Left lung (tissue), 10 donors: ENCODE data around the gene MALSU1. TPM values are rescaled to one million over a fixed set of nuclear protein-coding genes. Genes with fewer than 3 reads are reported as not detected.
A peak's percentile ranks its signal among the peaks of the same experiment; 100 is the strongest.

Source experiments
- ATAC-seq: fragments of 200-7000 bp; cut with Tn5 transposase; one replicate; pipeline ENCODE4 v1.9.1; 2020; ENCODE audit warnings: moderate library complexity
- DNase-seq, 4 donors: peaks; one replicate each; pipeline ENCODE4 v3.0.0-alpha.2; 2013 to 2020
- H3K27ac ChIP-seq, 2 donors: fragments of 200-600 bp; sonication (generic) in 1 of 2; one replicate each; pipeline versions ENCODE4 v1.5.0 to v1.8.0; 2020 to 2021
- H3K27me3 ChIP-seq, 2 donors: fragments of 200-600 bp; sonication (generic) in 1 of 2; one replicate each; pipeline versions ENCODE4 v1.5.0 to v1.8.0; 2020 to 2021
- H3K36me3 ChIP-seq, 2 donors: fragments of 200-600 bp; sonication (generic) in 1 of 2; one replicate each; pipeline versions ENCODE4 v1.5.0 to v1.8.0; 2020 to 2021
- H3K4me1 ChIP-seq, 2 donors: fragments of 200-600 bp; one replicate each; pipeline ENCODE4 v1.8.0; 2021
- H3K4me3 ChIP-seq, 2 donors: fragments of 200-600 bp; sonication (generic) in 1 of 2; one replicate each; pipeline versions ENCODE4 v1.5.0 to v1.8.0; 2020 to 2021; ENCODE audit warnings: mild to moderate bottlenecking in 1 of 2
- H3K9me3 ChIP-seq, 2 donors: fragments of 200-600 bp; sonication (generic) in 1 of 2; one replicate each; pipeline versions ENCODE4 v1.5.0 to v1.8.0; 2020 to 2021
- intact Hi-C, 2 donors: fragments of 100-400 bp; cut with DNase I; formaldehyde crosslinking; loops; one replicate each; pipeline versions ENCODE4 v1.11.2 to v1.14.2; 2022
- polyA plus RNA-seq, 6 donors: library from polyadenylated mRNA; unstranded; fragments of 120-200 nt; gene quantifications; one replicate each; pipeline ENCODE4 v1.2.1, GENCODE V29; 2013; ENCODE audit not compliant: insufficient read length in 6 of 6
- total RNA-seq, 2 donors: library from RNA; stranded (reverse); fragmentation: NEBNext Ultra II Directional; extraction: Animal tissue kit (Norgen Biotek cat#: 25700); gene quantifications; one replicate each; pipeline ENCODE4 v1.2.1, GENCODE V29; 2021
- TF ChIP-seq, protein P1 (sequence below), 2 donors: fragments of 200-600 bp; sonication (generic) in 1 of 2; IDR thresholded peaks; one replicate each; pipeline versions ENCODE4 v1.5.0 to v1.8.0; 2021; ENCODE audit warnings: antibody characterized with exemption in 2 of 2
- donor health status: DM: no; HTN: yes; CAD: no.
- donor health status: DM: no; HTN: no; CAD: no.

MALSU1 gene
- total and polyA plus RNA-seq, 8 donors, result 46.3 to 55.1 (median 48.3) TPM

DNA sequence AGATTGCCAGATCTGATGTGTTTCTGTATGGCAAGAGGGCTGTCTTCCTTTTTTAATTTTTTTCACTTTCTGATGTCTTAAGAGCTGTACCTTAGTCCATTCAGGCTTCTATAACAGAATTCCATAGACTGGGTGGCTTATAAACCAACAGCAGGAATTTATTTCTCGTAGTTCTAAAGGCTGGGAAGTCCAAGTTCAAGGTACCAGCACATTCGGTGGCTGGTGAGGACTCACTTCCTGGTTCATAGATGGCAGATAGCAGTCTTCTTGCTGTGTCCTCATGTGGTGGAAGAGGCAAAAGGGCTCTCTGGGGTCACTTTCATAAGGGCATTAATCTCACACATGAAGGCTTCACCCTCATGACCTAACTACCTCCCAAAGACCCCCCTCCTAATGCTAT, 31.8 kb upstream of the MALSU1 start:
- no peak for DNase-seq
- no peaks in the 10 kb centered on the region for H3K36me3 ChIP-seq
- no peak for ATAC-seq
- H3K4me1 ChIP-seq, result no peaks in the 10 kb centered on the region
- TF ChIP-seq, protein P1, sequence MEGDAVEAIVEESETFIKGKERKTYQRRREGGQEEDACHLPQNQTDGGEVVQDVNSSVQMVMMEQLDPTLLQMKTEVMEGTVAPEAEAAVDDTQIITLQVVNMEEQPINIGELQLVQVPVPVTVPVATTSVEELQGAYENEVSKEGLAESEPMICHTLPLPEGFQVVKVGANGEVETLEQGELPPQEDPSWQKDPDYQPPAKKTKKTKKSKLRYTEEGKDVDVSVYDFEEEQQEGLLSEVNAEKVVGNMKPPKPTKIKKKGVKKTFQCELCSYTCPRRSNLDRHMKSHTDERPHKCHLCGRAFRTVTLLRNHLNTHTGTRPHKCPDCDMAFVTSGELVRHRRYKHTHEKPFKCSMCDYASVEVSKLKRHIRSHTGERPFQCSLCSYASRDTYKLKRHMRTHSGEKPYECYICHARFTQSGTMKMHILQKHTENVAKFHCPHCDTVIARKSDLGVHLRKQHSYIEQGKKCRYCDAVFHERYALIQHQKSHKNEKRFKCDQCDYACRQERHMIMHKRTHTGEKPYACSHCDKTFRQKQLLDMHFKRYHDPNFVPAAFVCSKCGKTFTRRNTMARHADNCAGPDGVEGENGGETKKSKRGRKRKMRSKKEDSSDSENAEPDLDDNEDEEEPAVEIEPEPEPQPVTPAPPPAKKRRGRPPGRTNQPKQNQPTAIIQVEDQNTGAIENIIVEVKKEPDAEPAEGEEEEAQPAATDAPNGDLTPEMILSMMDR (IDR thresholded peaks at IDR 0.05), result no peak
- intact Hi-C loops, result no loop called here
- no peak overlapping the region for H3K4me3 ChIP-seq
- H3K9me3 ChIP-seq, result no peaks in the 10 kb centered on the region
- no peak overlapping the region for H3K27ac ChIP-seq
- H3K27me3 ChIP-seq, result peaks cover 0 to 7% of the 10 kb centered on the region in 2 donors

GRCh38 chr7:23268167-23268566, 31.0 kb upstream of the MALSU1 start:
- Histone ChIP-seq H3K27me3 (peaks cover 0 to 12% of the 10 kb centered on the region in 2 donors), H3K9me3 (no peaks in the 10 kb centered on the region), H3K4me1 (peaks cover 0 to 4% of the 10 kb centered on the region in 2 donors), H3K4me3 (no peak overlapping the region), H3K27ac (no peak overlapping the region), H3K36me3 (no peaks in the 10 kb centered on the region)
- ATAC-seq (no peak), DNase-seq (no peak)
- TF ChIP-seq, protein P1 (IDR thresholded peaks at IDR 0.05), result no peak
- intact Hi-C loops, result no loop called here

DNA sequence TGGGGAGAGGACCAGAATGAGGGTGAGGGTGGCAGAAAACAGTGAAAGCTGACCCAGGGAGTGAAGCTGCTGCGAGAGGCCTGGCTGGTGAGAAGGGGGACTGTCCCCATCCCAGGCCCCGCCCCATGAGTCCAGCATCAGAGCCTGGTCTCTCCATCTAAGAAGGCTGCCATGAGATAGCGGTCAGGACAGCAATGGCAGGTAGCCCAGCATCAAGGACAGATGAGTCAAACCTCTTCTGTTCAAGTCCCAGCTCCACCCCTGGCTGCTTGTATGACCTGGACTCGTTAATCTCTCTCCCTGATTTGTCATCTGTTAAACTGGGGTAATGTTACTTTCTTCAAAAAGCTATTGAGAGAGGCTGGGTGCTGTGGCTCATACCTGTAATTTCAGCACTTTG, 30.4 kb upstream of the MALSU1 start:
- no peaks in the 10 kb centered on the region for H3K36me3 ChIP-seq
- DNase-seq, result no peak
- no peaks in the 10 kb centered on the region for H3K9me3 ChIP-seq
- TF ChIP-seq, protein P1 (IDR thresholded peaks at IDR 0.05), result no peak
- H3K4me1 ChIP-seq, result peaks cover 4 to 6% of the 10 kb centered on the region in 2 donors
- no peak overlapping the region for H3K27ac ChIP-seq
- intact Hi-C loops, result no loop called here
- no peak overlapping the region for H3K4me3 ChIP-seq
- ATAC-seq, result no peak
- peaks cover 0 to 12% of the 10 kb centered on the region in 2 donors for H3K27me3 ChIP-seq

DNA sequence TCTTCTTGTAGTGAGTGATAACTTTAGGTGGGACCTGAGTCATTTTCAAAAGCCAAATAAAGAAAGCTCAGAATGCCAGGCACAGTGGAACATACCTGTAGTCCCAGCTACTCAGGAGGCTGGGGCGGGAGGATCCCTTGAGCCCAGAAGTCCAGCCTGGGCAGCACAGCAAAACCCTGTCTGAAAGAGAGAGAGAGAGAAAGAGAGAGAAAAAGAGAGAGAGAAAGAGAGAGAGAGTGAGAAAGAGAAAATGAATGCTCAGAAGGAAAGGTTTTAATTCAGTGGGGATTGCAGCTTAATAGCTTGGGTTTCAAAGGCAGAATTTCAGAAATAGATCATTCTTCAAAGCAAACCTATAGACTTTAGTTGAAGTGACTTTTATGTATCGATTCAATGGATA, 26.9 kb upstream of the MALSU1 start:
- no peak for ATAC-seq
- intact Hi-C loops, result no loop called here
- Histone ChIP-seq H3K4me3 (no peak overlapping the region), H3K36me3 (no peaks in the 10 kb centered on the region), H3K27me3 (peaks cover 0 to 12% of the 10 kb centered on the region in 2 donors), H3K9me3 (no peaks in the 10 kb centered on the region), H3K27ac (no peak overlapping the region), H3K4me1 (peaks cover 4 to 6% of the 10 kb centered on the region in 2 donors)
- TF ChIP-seq, protein P1 (IDR thresholded peaks at IDR 0.05), result no peak
- no peak for DNase-seq

DNA sequence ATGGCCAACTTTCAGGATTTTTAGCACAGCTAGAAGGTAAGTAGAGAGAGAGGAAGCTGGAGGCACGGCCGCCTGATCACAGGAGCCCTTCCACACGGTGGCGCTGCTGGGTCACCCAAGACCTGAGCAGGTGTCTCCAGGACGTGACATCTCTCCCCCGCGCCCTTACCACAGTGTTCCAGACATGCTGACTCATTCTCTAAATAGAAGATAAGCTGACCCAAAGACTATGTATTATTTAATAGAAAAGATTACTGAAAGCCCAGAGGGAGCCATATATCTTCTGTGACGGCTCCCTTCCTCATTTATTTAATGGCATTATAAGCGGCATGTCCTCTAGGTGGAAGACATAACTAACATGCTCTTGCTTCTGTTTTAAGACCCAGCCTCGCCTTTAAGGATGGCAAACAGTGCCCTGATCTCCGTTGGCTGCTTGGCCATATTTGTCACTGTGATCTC, 26.0 kb upstream of the MALSU1 start:
- Histone ChIP-seq H3K9me3 (no peaks in the 10 kb centered on the region), H3K4me1 (peaks cover 4 to 6% of the 10 kb centered on the region in 2 donors), H3K27me3 (peaks cover 0 to 12% of the 10 kb centered on the region in 2 donors), H3K27ac (no peak overlapping the region), H3K36me3 (no peaks in the 10 kb centered on the region), H3K4me3 (no peak overlapping the region)
- intact Hi-C loops, result no loop called here
- peak; percentile 99 for ATAC-seq
- DNase-seq, result peak; percentile 37 to 96 (median 88)
- TF ChIP-seq, protein P1 (IDR thresholded peaks at IDR 0.05), result peak; percentile 77 to 82
